Measurements from ENCODE around the gene CNTNAP1.

Gene CNTNAP1

GRCh38 chr17:42748202-42748907 is 66.0 kb downstream of the CNTNAP1 start:
- no peak overlapping the region for H3K4me3 ChIP-seq (replicated peaks; ENCODE audit: low read depth, low read length)
- no peak for DNase-seq (ENCODE audit: extremely low read depth, low read depth)
- no peak for TF ChIP-seq CTCF (IDR thresholded peaks at IDR 0.05; ENCODE audit: low read depth, low read length, missing control alignments)

GRCh38 chr17:42748908-42749798 is 66.8 kb downstream of the CNTNAP1 start:
- H3K4me3 ChIP-seq (replicated peaks; ENCODE audit: low read depth, low read length) = no peak overlapping the region
- no peak for DNase-seq (ENCODE audit: extremely low read depth, low read depth)
- TF ChIP-seq CTCF (IDR thresholded peaks at IDR 0.05; ENCODE audit: low read depth, low read length, missing control alignments) = no peak
